SK-N-SH (cell line): ENCODE data around the gene ABHD2. TPM values are rescaled to one million over a fixed set of nuclear protein-coding genes. Genes with fewer than 3 reads are reported as not detected.

ENCODE experiments used
- CTCF ChIA-PET: fragments of 300-600, 350-600 bp; formaldehyde crosslinking; extraction: SDS; loops from one replicate; lab custom pipeline; 2021; lab: Yijun Ruan, JAX
- POLR2A ChIA-PET: fragments of 350-600 bp; sonication (Branson Sonifier 250); formaldehyde crosslinking; extraction: SDS; loops from one replicate; lab custom pipeline; 2020; ENCODE audit warnings: antibody characterized with exemption, inconsistent platforms; lab: Yijun Ruan, JAX
- DNase-seq: peaks from one replicate; pipeline ENCODE4 v3.0.0; 2012
- H2AFZ ChIP-seq: fragments of 200-600 bp; sonication (generic); 2 replicates; pipeline ENCODE4 v1.8.1; 2016; ENCODE audit warnings: antibody characterized with exemption, mild to moderate bottlenecking, low read depth
- H3F3A ChIP-seq: fragments of 200-600 bp; sonication (generic); replicated peaks from 2 replicates; pipeline ENCODE3; 2016; ENCODE audit warnings: antibody characterized with exemption, mild to moderate bottlenecking; ENCODE audit not compliant: insufficient read depth
- H3K27ac ChIP-seq, 2 experiments: fragments of 200-500 bp in 1 of 2; fragments of 200-600 bp in 1 of 2; sonication (Bioruptor generic) in 1 of 2; sonication (generic), shearing (Covaris generic) in 1 of 2; 2 replicates each; pipeline versions ENCODE4 v1.5.1 to v1.6.1; 2014 to 2016; ENCODE audit warnings: low read depth in 2 of 2, inconsistent platforms in 1 of 2, low read length in 1 of 2, mild to moderate bottlenecking in 1 of 2, mixed read lengths in 1 of 2
- H3K27me3 ChIP-seq: fragments of 200-600 bp; sonication (generic), shearing (Covaris generic); 2 replicates; pipeline ENCODE4 v1.6.1; 2016; ENCODE audit warnings: mixed run types; ENCODE audit not compliant: insufficient read depth
- H3K36me3 ChIP-seq, 2 experiments: fragments of 200-500 bp in 1 of 2; fragments of 200-600 bp in 1 of 2; sonication (Bioruptor generic) in 1 of 2; sonication (generic) in 1 of 2; replicated peaks in 1 of 2; 2 replicates each; pipeline versions ENCODE3 to v1.5.1; 2014 to 2016; ENCODE audit warnings: low read length in 1 of 2, mild to moderate bottlenecking in 1 of 2; ENCODE audit not compliant: insufficient read depth in 2 of 2, control insufficient read depth in 1 of 2
- H3K4me1 ChIP-seq, 2 experiments: fragments of 200-500 bp in 1 of 2; fragments of 200-600 bp in 1 of 2; sonication (Bioruptor generic) in 1 of 2; sonication (generic), shearing (Covaris generic) in 1 of 2; 2 replicates each; pipeline versions ENCODE4 v1.5.1 to v1.6.1; 2014 to 2016; ENCODE audit warnings: low read depth in 1 of 2, low read length in 1 of 2, mixed run types in 1 of 2; ENCODE audit not compliant: insufficient read depth in 2 of 2, control insufficient read depth in 1 of 2
- H3K4me2 ChIP-seq: fragments of 200-600 bp; sonication (generic), shearing (Covaris generic); 2 replicates; pipeline ENCODE4 v1.6.1; 2017; ENCODE audit warnings: mixed run types
- H3K4me3 ChIP-seq, 2 experiments: fragments of 200-500 bp in 1 of 2; fragments of 200-600 bp in 1 of 2; sonication (Bioruptor generic) in 1 of 2; sonication (generic), shearing (Covaris generic) in 1 of 2; 2 replicates each; pipeline versions ENCODE4 v1.5.1 to v1.8.1; 2014 to 2016; ENCODE audit warnings: low read depth in 2 of 2, inconsistent platforms in 1 of 2, low read length in 1 of 2, mild to moderate bottlenecking in 1 of 2, mixed read lengths in 1 of 2, moderate library complexity in 1 of 2
- H3K79me2 ChIP-seq: fragments of 200-600 bp; sonication (generic); 2 replicates; pipeline ENCODE4 v1.8.1; 2017; ENCODE audit warnings: mild to moderate bottlenecking; ENCODE audit not compliant: insufficient read depth
- H3K9ac ChIP-seq: fragments of 200-600 bp; sonication (generic); 2 replicates; pipeline ENCODE4 v1.6.1; 2017; ENCODE audit warnings: mixed run types
- H3K9me2 ChIP-seq: fragments of 200-600 bp; sonication (generic); 2 replicates; pipeline ENCODE4 v1.6.1; 2017; ENCODE audit warnings: mixed run types
- H3K9me3 ChIP-seq: fragments of 200-600 bp; sonication (generic); 2 replicates; pipeline ENCODE4 v1.6.1; 2017; ENCODE audit warnings: mixed run types, mild to moderate bottlenecking, moderate library complexity
- H4K20me1 ChIP-seq: fragments of 200-600 bp; sonication (generic); 2 replicates; pipeline ENCODE4 v1.6.1; 2017; ENCODE audit warnings: mild to moderate bottlenecking, mixed run types; ENCODE audit not compliant: insufficient read depth
- CHD2 ChIP-seq: fragments of 150-350 bp; IDR thresholded peaks from 2 replicates; pipeline ENCODE4 v1.6.1; 2018; ENCODE audit warnings: low read length; ENCODE audit not compliant: partially characterized antibody
- CTCF ChIP-seq: fragments of 200-600 bp; sonication (generic); IDR thresholded peaks from 2 replicates; pipeline ENCODE4 v1.6.1; 2017; ENCODE audit warnings: antibody characterized with exemption, mild to moderate bottlenecking, moderate library complexity
- ELF1 ChIP-seq: IDR thresholded peaks from 2 replicates; pipeline ENCODE4 v1.4.0; 2012
- EP300 ChIP-seq, 2 experiments: IDR thresholded peaks; 2 replicates each; pipeline versions ENCODE4 v1.4.0 to v1.6.1; 2012; ENCODE audit warnings: borderline replicate concordance in 1 of 2, low read depth in 1 of 2, low read length in 1 of 2
- EZH2phosphoT487 ChIP-seq: fragments of 200-600 bp; sonication (generic); IDR thresholded peaks from 2 replicates; pipeline ENCODE4 v1.6.1; 2017; ENCODE audit warnings: low read depth, mixed run types, mild to moderate bottlenecking, antibody characterized with exemption, moderate library complexity, borderline replicate concordance
- FOXM1 ChIP-seq: IDR thresholded peaks from 2 replicates; pipeline ENCODE4 v1.4.0; 2012; ENCODE audit warnings: low read depth, mild to moderate bottlenecking
- MEF2A ChIP-seq: IDR thresholded peaks from 2 replicates; pipeline ENCODE4 v1.4.0; 2012; ENCODE audit warnings: low read depth, borderline replicate concordance
- MXI1 ChIP-seq: IDR thresholded peaks from 2 replicates; pipeline ENCODE4 v1.6.1; 2012; ENCODE audit warnings: mild to moderate bottlenecking, low read depth, low read length, improper control_type of control experiment
- NFIC ChIP-seq: IDR thresholded peaks from 2 replicates; pipeline ENCODE4 v1.4.0; 2012; ENCODE audit warnings: borderline replicate concordance
- NRF1 ChIP-seq: IDR thresholded peaks from 2 replicates; pipeline ENCODE4 v1.6.1; 2012; ENCODE audit warnings: low read depth, mild to moderate bottlenecking, low read length
- POLR2AphosphoS5 ChIP-seq: IDR thresholded peaks from 2 replicates; pipeline ENCODE4 v1.6.1; 2012; ENCODE audit warnings: low read depth, low read length
- RAD21 ChIP-seq: IDR thresholded peaks from 2 replicates; pipeline ENCODE4 v1.6.1; 2012; ENCODE audit warnings: mild to moderate bottlenecking, low read length
- RFX5 ChIP-seq: IDR thresholded peaks from 2 replicates; pipeline ENCODE4 v1.6.1; 2012; ENCODE audit warnings: mild to moderate bottlenecking, improper control_type of control experiment, low read length
- RXRA ChIP-seq: IDR thresholded peaks from 2 replicates; pipeline ENCODE4 v1.4.0; 2012; ENCODE audit warnings: low read depth, mild to moderate bottlenecking, borderline replicate concordance
- SIN3A ChIP-seq: IDR thresholded peaks from 2 replicates; pipeline ENCODE4 v1.6.1; 2012; ENCODE audit warnings: low read depth, mild to moderate bottlenecking, low read length, moderate library complexity, borderline replicate concordance
- SMC3 ChIP-seq: IDR thresholded peaks from 2 replicates; pipeline ENCODE4 v1.6.1; 2012; ENCODE audit warnings: low read depth, low read length, improper control_type of control experiment
- TAF1 ChIP-seq: IDR thresholded peaks from 2 replicates; pipeline ENCODE4 v1.6.1; 2012; ENCODE audit warnings: low read depth, mild to moderate bottlenecking, low read length, moderate library complexity, borderline replicate concordance
- USF1 ChIP-seq: IDR thresholded peaks from 2 replicates; pipeline ENCODE4 v1.4.0; 2012; ENCODE audit warnings: low read depth, borderline replicate concordance
- USF2 ChIP-seq: fragments of 150-350 bp; IDR thresholded peaks from 2 replicates; pipeline ENCODE4 v1.6.1; 2017; ENCODE audit warnings: antibody characterized with exemption, low read length, low read depth, borderline replicate concordance
- WGBS: methylation state at CpG from one replicate; pipeline ENCODE4 v1.1.6; 2017; ENCODE audit warnings: low lambda C conversion rate; 5-methylcytosine and 5-hydroxymethylcytosine counted together
- polyA plus RNA-seq, 3 experiments: library from polyadenylated mRNA; depleted of rRNA; stranded (reverse); fragments of >200 nt; gene quantifications; 2 replicates each; pipeline ENCODE4 v1.2.3, GENCODE V29; 2012
- TF ChIP-seq, protein P1 (sequence below): fragments of 150-350 bp; IDR thresholded peaks from 2 replicates; pipeline ENCODE4 v1.6.1; 2016; ENCODE audit warnings: mild to moderate bottlenecking, low read depth, low read length
- TF ChIP-seq, protein P2 (sequence below): IDR thresholded peaks from 2 replicates; pipeline ENCODE4; 2012

Gene ABHD2
- polyA plus RNA-seq, 1 of the 3 experiments (the other 2 are of a cell fraction), result 19.2 TPM

DNA sequence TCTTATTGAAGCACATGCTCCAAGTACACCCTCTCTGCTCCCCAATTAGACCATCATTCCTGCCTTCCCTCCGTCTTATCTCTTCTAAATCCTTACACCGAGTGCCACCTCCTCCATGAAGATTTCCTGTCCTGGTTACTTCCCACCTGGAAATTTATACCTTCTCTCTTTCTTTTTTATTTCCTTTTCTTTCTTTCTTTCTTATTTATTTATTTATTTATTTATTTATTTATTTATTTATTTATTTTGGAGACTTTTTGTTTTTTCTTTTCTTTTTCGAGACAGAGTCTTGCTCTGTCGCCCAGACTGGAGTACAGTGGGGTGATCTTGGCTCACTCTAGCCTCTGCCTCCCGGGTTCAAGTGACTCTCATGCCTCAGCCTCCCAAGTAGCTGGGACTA, 45.9 kb upstream of the ABHD2 start:
- TF ChIP-seq MEF2A (no peak), RAD21 (no peak), SMC3 (no peak), RFX5 (no peak), EZH2phosphoT487 (no peak), NRF1 (no peak), FOXM1 (no peak), NFIC (no peak), USF1 (no peak), CHD2 (no peak), RXRA (no peak)
- 57% methylated on average over 5 of the region's 5 CpGs for WGBS
- no peaks in the 10 kb centered on the region for H3K9me3 ChIP-seq
- H3K79me2 ChIP-seq, result no peaks in the 10 kb centered on the region
- no peak for DNase-seq
- no peaks in the 10 kb centered on the region for H3K27me3 ChIP-seq
- H2AFZ ChIP-seq, result no peak overlapping the region
- peaks cover 0 to 6% of the 10 kb centered on the region in 2 experiments; a peak in 1 of 4 replicates for H3K4me1 ChIP-seq
- ChIA-PET POLR2A (no interaction called here), CTCF (interaction anchor here (0.8 to 2.7 kb wide), 5 partner anchors 9 to 129 kb away, joined by 3 to 12 read pairs (median 4); partner anchors contain the start of gene MFGE8)
- H3K9me2 ChIP-seq, result no peaks in the 10 kb centered on the region
- H3K4me3 ChIP-seq, result no peak overlapping the region
- no peaks in the 10 kb centered on the region for H4K20me1 ChIP-seq
- H3K27ac ChIP-seq, result no peak overlapping the region
- no peaks in the 10 kb centered on the region for H3F3A ChIP-seq
- H3K36me3 ChIP-seq, result no peaks in the 10 kb centered on the region
- H3K4me2 ChIP-seq, result no peak overlapping the region
- no peak overlapping the region for H3K9ac ChIP-seq

- Histone ChIP-seq H3K9me3 (no peaks in the 10 kb centered on the region), H3K79me2 (no peaks in the 10 kb centered on the region), H3K9me2 (no peaks in the 10 kb centered on the region), H2AFZ (no peak overlapping the region), H3K4me3 (no peak overlapping the region), H3K36me3 (no peaks in the 10 kb centered on the region), H3K27me3 (no peaks in the 10 kb centered on the region), H3K27ac (no peak overlapping the region), H3F3A (no peaks in the 10 kb centered on the region), H3K9ac (no peak overlapping the region), H3K4me1 (peaks cover 0 to 6% of the 10 kb centered on the region in 2 experiments; a peak in 1 of 4 replicates), H3K4me2 (no peak overlapping the region), H4K20me1 (no peaks in the 10 kb centered on the region)
- CTCF ChIA-PET, result interaction anchor here (1.2 to 2.7 kb wide), 5 partner anchors 10 to 134 kb away, joined by 3 to 12 read pairs (median 4); no protein-coding TSS in a partner anchor
- DNase-seq, result no peak
- POLR2A ChIA-PET, result no interaction called here
- 92% methylated on average over 3 of the region's 3 CpGs for WGBS
- no peak for TF ChIP-seq RXRA
- TF ChIP-seq CTCF, result no peak
- no peak for TF ChIP-seq POLR2AphosphoS5
- TF ChIP-seq TAF1, result no peak
- no peak for TF ChIP-seq SIN3A
- no peak for TF ChIP-seq MXI1
- TF ChIP-seq ELF1, result no peak
- no peak for TF ChIP-seq FOXM1
- TF ChIP-seq USF2, result no peak
- TF ChIP-seq, protein P1, sequence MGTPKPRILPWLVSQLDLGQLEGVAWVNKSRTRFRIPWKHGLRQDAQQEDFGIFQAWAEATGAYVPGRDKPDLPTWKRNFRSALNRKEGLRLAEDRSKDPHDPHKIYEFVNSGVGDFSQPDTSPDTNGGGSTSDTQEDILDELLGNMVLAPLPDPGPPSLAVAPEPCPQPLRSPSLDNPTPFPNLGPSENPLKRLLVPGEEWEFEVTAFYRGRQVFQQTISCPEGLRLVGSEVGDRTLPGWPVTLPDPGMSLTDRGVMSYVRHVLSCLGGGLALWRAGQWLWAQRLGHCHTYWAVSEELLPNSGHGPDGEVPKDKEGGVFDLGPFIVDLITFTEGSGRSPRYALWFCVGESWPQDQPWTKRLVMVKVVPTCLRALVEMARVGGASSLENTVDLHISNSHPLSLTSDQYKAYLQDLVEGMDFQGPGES, result no peak
- TF ChIP-seq, protein P2, sequence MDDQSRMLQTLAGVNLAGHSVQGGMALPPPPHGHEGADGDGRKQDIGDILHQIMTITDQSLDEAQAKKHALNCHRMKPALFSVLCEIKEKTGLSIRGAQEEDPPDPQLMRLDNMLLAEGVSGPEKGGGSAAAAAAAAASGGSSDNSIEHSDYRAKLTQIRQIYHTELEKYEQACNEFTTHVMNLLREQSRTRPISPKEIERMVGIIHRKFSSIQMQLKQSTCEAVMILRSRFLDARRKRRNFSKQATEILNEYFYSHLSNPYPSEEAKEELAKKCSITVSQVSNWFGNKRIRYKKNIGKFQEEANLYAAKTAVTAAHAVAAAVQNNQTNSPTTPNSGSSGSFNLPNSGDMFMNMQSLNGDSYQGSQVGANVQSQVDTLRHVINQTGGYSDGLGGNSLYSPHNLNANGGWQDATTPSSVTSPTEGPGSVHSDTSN, result no peak
- TF ChIP-seq EP300 (IDR thresholded peaks at IDR 0.05; ENCODE audit: borderline replicate concordance in 1 of 2, low read depth in 1 of 2, low read length in 1 of 2), result no peak
Measured at GRCh38 chr15:89043031-89044002, 44.9 kb upstream of the ABHD2 start.
